NT2/D1 (cell line): Measurements from ENCODE around the gene C12orf75.

Experiments used
- YY1 ChIP-seq: IDR thresholded peaks from 2 replicates; pipeline ENCODE4 v1.6.1; 2011; ENCODE audit not compliant: insufficient read length, insufficient read depth
- ZNF274 ChIP-seq: IDR thresholded peaks from 2 replicates; pipeline ENCODE4 v1.6.1; 2011; ENCODE audit warnings: mild to moderate bottlenecking, low read depth, low read length

DNA sequence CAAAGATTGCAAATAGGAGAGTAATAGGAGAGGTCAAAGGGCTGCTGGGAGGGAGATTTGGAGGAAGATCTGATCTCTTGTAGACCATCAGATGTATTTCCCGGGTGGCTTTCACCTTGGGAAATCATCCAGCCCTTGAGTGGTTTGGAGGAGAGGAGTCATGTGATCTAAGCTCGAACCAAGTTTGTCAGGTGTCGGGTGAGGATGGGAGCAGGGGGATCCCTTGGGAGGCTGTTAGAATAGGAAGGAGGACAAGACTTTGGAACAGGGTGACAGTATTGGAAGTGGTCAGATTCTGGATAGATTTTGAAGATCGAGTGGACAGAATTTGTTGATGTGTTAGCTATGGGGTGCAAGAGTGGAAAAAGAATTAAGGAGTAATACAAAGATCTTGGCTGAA is 46.6 kb downstream of the C12orf75 start:
- TF ChIP-seq YY1 (no peak), ZNF274 (no peak)
